ENCODE data around the gene GRIA1. TPM values are rescaled to one million over a fixed set of nuclear protein-coding genes. Genes with fewer than 3 reads are reported as not detected.
"Not testable (repeated sequence)": the region's sequence is repeated elsewhere in the genome, so short reads cannot be mapped to it uniquely, and the experiment has no call there.

Gene GRIA1
- total RNA-seq, 2 donors from 2014 or later: 12.4 to 39.0 TPM

- Histone ChIP-seq H3K36me3 (no peaks in the 10 kb centered on the region), H3K4me1 (ENCODE audit: control insufficient read depth in 1 of 2, low read depth in 2 of 2) (peaks cover 2 to 18% of the 10 kb centered on the region in 2 donors), H3K9me3 (no peaks in the 10 kb centered on the region), H3K27ac (no peak overlapping the region), H3K27me3 (replicated peaks; ENCODE audit: insufficient read depth) (no peaks in the 10 kb centered on the region), H3K4me3 (no peak overlapping the region)
- DNase-seq (ENCODE audit: low spot score): no peak
- ATAC-seq (ENCODE audit: insufficient number of reproducible peaks, low FRiP score, low read depth): no peak
- TF ChIP-seq, protein P1, sequence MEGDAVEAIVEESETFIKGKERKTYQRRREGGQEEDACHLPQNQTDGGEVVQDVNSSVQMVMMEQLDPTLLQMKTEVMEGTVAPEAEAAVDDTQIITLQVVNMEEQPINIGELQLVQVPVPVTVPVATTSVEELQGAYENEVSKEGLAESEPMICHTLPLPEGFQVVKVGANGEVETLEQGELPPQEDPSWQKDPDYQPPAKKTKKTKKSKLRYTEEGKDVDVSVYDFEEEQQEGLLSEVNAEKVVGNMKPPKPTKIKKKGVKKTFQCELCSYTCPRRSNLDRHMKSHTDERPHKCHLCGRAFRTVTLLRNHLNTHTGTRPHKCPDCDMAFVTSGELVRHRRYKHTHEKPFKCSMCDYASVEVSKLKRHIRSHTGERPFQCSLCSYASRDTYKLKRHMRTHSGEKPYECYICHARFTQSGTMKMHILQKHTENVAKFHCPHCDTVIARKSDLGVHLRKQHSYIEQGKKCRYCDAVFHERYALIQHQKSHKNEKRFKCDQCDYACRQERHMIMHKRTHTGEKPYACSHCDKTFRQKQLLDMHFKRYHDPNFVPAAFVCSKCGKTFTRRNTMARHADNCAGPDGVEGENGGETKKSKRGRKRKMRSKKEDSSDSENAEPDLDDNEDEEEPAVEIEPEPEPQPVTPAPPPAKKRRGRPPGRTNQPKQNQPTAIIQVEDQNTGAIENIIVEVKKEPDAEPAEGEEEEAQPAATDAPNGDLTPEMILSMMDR (IDR thresholded peaks at IDR 0.05): no peak
Observed at GRCh38 chr5:153717287-153717686, 226.8 kb downstream of the GRIA1 start.

DNA sequence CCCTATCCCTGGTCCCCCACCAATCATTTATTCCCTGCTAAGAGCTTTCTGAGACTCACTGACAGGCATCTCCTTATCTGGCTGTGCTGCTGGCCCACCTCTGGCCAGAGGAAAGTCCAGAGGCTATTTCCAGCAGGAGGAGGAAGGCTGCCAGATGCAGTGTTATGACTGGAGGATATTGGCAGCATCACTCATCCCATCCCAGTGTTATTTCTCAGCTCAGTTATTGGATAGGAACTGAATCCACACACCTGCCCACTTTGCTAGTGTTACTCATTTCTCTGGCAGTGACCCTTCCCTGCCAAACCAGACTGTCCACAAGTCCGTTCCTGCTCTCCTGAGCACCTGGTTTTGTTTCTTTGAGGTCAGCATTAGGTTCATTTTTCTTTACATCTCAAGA is 228.2 kb downstream of the GRIA1 start:
- Histone ChIP-seq H3K36me3 (no peaks in the 10 kb centered on the region), H3K4me1 (ENCODE audit: control insufficient read depth in 1 of 2, low read depth in 2 of 2) (peaks cover 2 to 18% of the 10 kb centered on the region in 2 donors), H3K27me3 (replicated peaks; ENCODE audit: insufficient read depth) (no peaks in the 10 kb centered on the region), H3K27ac (peak overlapping the region; percentile 58 to 67), H3K4me3 (no peak overlapping the region), H3K9me3 (no peaks in the 10 kb centered on the region)
- ATAC-seq (ENCODE audit: insufficient number of reproducible peaks, low FRiP score, low read depth): no peak
- DNase-seq (ENCODE audit: low spot score): no peak
- TF ChIP-seq, protein P1 (IDR thresholded peaks at IDR 0.05): no peak

DNA sequence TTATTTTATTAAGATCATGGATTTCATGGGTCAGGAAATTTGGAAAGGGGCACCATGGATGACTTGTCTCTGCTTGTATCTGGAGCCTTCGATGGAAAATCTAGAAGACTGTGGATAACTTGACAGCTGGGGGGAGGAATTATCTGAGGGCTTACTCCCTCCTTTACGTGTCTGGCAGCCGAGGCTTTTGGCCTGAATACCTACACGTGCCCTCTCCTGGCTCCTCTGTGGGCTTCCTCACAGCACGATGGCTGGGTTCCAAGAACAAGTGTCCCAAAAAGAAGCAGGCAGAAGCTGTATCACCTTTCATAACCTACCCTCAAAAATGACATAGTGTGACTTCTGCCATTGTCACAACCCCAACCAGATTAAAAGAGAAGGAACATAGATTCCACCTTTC is 228.9 kb downstream of the GRIA1 start:
- TF ChIP-seq, protein P1 (IDR thresholded peaks at IDR 0.05): no peak
- H3K27ac ChIP-seq: peak overlapping the region; percentile 58 to 67
- ATAC-seq (ENCODE audit: insufficient number of reproducible peaks, low FRiP score, low read depth) (no peak), DNase-seq (ENCODE audit: low spot score) (no peak)
- no peaks in the 10 kb centered on the region for H3K36me3 ChIP-seq
- no peaks in the 10 kb centered on the region for H3K9me3 ChIP-seq
- H3K27me3 ChIP-seq (replicated peaks; ENCODE audit: insufficient read depth): no peaks in the 10 kb centered on the region
- H3K4me3 ChIP-seq: no peak overlapping the region
- peaks cover 2 to 18% of the 10 kb centered on the region in 2 donors for H3K4me1 ChIP-seq (ENCODE audit: control insufficient read depth in 1 of 2, low read depth in 2 of 2)

DNA sequence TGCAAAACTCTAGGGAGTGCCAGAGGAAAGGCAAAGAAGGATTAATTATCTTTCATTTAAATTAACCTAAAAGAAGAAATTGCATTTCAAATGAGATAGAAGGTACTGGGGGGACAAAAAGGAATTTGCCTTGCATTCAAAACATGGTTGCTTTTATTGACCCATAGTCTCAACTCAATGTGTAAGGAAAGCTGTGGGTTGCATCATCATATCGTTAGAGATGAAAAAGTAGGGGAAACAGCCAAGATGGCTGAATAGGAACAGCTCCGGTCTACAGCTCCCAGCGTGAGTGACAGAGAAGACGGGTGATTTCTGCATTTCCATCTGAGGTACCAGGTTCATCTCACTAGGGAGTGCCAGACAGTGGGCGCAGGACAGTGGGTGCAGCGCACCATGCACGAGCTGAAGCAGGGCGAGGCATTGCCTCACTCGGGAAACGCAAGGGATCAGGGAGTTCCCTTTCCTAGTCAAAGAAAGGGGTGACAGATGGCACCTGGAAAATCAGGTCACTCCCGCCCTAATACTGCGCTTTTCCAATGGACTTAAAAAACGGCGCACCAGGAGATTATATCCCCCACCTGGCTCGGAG is 232.6 kb downstream of the GRIA1 start:
- not testable (repeated sequence) for H3K36me3 ChIP-seq; H3K27me3 ChIP-seq (replicated peaks; ENCODE audit: insufficient read depth); ATAC-seq (ENCODE audit: insufficient number of reproducible peaks, low FRiP score, low read depth); DNase-seq (ENCODE audit: low spot score); H3K4me3 ChIP-seq; H3K27ac ChIP-seq; H3K9me3 ChIP-seq
- peaks cover 2 to 15% of the 10 kb centered on the region in 2 donors for H3K4me1 ChIP-seq (ENCODE audit: control insufficient read depth in 1 of 2, low read depth in 2 of 2)

DNA sequence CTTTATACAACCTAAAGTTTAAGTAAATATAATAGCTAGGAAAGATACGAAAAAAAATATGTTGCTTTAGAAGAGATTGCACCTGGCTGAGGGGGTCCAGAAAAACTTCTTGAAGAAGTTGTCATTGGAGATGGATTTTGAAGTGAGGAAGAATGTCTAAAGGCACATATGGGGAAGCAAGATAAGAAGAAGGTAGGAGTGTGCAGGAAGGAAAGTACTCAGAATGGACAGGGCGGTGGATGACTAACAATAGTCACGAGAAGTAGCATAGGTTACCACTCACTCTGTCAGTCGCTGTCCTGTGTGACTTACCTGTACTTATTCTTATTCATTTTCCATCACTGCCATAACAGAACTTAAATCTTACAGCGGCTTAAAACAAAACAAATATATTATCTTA is 251.6 kb downstream of the GRIA1 start:
- Histone ChIP-seq H3K36me3 (no peaks in the 10 kb centered on the region), H3K4me3 (no peak overlapping the region), H3K9me3 (no peaks in the 10 kb centered on the region), H3K27ac (no peak overlapping the region), H3K4me1 (ENCODE audit: control insufficient read depth in 1 of 2, low read depth in 2 of 2) (no peaks in the 10 kb centered on the region), H3K27me3 (replicated peaks; ENCODE audit: insufficient read depth) (no peaks in the 10 kb centered on the region)
- TF ChIP-seq, protein P1 (IDR thresholded peaks at IDR 0.05): no peak
- ATAC-seq (ENCODE audit: insufficient number of reproducible peaks, low FRiP score, low read depth) (no peak), DNase-seq (ENCODE audit: low spot score) (no peak)

- TF ChIP-seq, protein P1 (IDR thresholded peaks at IDR 0.05): no peak
- ATAC-seq (ENCODE audit: insufficient number of reproducible peaks, low FRiP score, low read depth): no peak
Observed at GRCh38 chr5:153744751-153745150, 254.3 kb downstream of the GRIA1 start.

More at GRCh38 chr5:153744751-153745150, 254.3 kb downstream of the GRIA1 start:
- Histone ChIP-seq H3K9me3 (no peaks in the 10 kb centered on the region), H3K36me3 (no peaks in the 10 kb centered on the region), H3K4me1 (ENCODE audit: control insufficient read depth in 1 of 2, low read depth in 2 of 2) (no peaks in the 10 kb centered on the region), H3K27me3 (replicated peaks; ENCODE audit: insufficient read depth) (no peaks in the 10 kb centered on the region), H3K27ac (no peak overlapping the region), H3K4me3 (no peak overlapping the region)
- DNase-seq (ENCODE audit: low spot score): no peak
